ENCODE data around the gene BMAL2. TPM values are rescaled to one million over a fixed set of nuclear protein-coding genes. Genes with fewer than 3 reads are reported as not detected.

BMAL2 gene
- total RNA-seq, 1 donor from 2014 or later, result 2.6 TPM

GRCh38 chr12:27351476-27351875, 18.8 kb downstream of the BMAL2 start:
- DNase-seq (ENCODE audit: low spot score) (no peak), ATAC-seq (no peak)

GRCh38 chr12:27355486-27355885, 22.9 kb downstream of the BMAL2 start:
- no peak for DNase-seq (ENCODE audit: low spot score)
- no peak for ATAC-seq

GRCh38 chr12:27355979-27356378, 23.3 kb downstream of the BMAL2 start:
- no peak for ATAC-seq
- DNase-seq (ENCODE audit: low spot score), result no peak

GRCh38 chr12:27359578-27360340, 27.1 kb downstream of the BMAL2 start:
- DNase-seq (ENCODE audit: low spot score) (no peak), ATAC-seq (no peak)

GRCh38 chr12:27361372-27361771, 28.7 kb downstream of the BMAL2 start:
- no peak for ATAC-seq
- no peak for DNase-seq (ENCODE audit: low spot score)

GRCh38 chr12:27366621-27367020, 34.0 kb downstream of the BMAL2 start:
- no peak for ATAC-seq
- DNase-seq (ENCODE audit: low spot score), result no peak

GRCh38 chr12:27367078-27367477, 34.4 kb downstream of the BMAL2 start:
- no peak for ATAC-seq

GRCh38 chr12:27382171-27382795, 49.6 kb downstream of the BMAL2 start:
- ATAC-seq (no peak), DNase-seq (ENCODE audit: low spot score) (no peak)

More at GRCh38 chr12:27367078-27367477, 34.4 kb downstream of the BMAL2 start:
- no peak for DNase-seq (ENCODE audit: low spot score)

Other genes starting within 250 kb of the BMAL2 start
- 7.7 TPM for gene STK38L, start 88.5 kb upstream of the BMAL2 start, total RNA-seq
- gene SMCO2, start 113.9 kb downstream of the BMAL2 start, total RNA-seq, result not detected
- 34.9 TPM for gene PPFIBP1, start 191.4 kb downstream of the BMAL2 start, total RNA-seq

Data from left lobe of liver (tissue), 2 donors.